ENCODE results near the gene HNRNPA3.

HNRNPA3 gene

DNA sequence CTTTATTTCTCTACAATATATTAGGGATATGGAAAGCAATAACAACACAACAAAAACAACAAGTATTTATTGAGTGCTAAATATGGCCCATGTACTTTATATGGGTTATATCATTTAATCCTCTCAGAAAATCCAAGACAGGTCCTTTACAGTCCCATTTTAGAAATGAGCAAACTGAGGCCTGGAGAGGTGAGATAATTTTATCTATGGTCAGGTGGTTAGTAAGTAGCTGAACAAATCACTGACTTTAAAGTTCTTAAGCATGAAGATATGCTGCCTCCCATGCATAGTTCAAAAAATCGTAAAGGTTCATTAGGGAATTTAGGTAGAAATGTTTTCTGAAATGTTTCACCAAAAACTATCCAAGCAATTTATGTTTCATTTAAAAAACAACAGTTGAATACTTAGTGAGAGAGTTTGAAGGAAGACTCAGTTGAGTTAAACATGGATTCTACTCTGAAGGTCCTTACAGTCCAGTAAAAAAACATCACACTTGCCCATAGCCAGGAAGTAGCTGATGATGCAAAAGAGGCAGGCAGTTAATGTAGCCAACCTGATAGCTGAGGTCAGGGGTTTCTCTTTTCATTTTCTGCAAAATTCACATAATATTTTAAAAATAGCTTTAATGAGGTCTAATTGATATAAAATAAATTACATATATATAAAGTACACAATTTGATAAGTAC, 59.5 kb downstream of the HNRNPA3 start:
- DNase-seq (ENCODE audit: low read depth in 2 of 3, low spot score in 2 of 3) = no peak

- no peak for DNase-seq (ENCODE audit: low read depth in 2 of 3, low spot score in 2 of 3)
These were observed 60.2 kb downstream of the HNRNPA3 start for GRCh38 chr2:177272765-177273164.

- DNase-seq (ENCODE audit: low read depth in 2 of 3, low spot score in 2 of 3) = no peak
These were observed 60.8 kb downstream of the HNRNPA3 start for GRCh38 chr2:177273408-177273807.
